Measurements from ENCODE around the gene DLK2.
"Not testable (repeated sequence)": the region's sequence is repeated elsewhere in the genome, so short reads cannot be mapped to it uniquely, and the experiment has no call there.

The DLK2 gene

DNA sequence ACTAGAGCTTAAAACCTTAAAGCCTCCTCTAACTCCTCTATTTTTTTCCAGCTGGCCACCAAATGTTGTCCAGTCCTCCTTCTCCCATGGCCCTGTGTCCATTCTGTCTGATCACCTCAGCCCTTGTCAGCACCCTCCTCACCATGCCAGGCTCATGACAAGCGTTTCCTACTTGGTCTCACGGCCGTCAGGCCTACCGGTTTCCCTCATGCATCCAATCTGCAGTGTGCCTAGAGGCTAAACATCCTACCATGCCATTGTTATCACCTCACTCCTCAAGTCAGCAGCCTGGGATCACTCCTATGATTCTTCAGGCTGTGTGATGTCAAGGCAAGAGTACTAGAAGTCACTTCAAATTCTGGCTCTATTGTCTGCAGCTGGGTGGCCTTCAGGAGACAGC is 12.4 kb upstream of the DLK2 start:
- TF ChIP-seq, protein P1, sequence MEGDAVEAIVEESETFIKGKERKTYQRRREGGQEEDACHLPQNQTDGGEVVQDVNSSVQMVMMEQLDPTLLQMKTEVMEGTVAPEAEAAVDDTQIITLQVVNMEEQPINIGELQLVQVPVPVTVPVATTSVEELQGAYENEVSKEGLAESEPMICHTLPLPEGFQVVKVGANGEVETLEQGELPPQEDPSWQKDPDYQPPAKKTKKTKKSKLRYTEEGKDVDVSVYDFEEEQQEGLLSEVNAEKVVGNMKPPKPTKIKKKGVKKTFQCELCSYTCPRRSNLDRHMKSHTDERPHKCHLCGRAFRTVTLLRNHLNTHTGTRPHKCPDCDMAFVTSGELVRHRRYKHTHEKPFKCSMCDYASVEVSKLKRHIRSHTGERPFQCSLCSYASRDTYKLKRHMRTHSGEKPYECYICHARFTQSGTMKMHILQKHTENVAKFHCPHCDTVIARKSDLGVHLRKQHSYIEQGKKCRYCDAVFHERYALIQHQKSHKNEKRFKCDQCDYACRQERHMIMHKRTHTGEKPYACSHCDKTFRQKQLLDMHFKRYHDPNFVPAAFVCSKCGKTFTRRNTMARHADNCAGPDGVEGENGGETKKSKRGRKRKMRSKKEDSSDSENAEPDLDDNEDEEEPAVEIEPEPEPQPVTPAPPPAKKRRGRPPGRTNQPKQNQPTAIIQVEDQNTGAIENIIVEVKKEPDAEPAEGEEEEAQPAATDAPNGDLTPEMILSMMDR (IDR thresholded peaks at IDR 0.05; ENCODE audit: control insufficient read depth, insufficient read depth, low read depth, low read length, missing control alignments), result no peak
- no peak overlapping the region for H3K4me3 ChIP-seq (ENCODE audit: control insufficient read depth, low read depth, low read length)
- no peak for DNase-seq (ENCODE audit: low read depth)

DNA sequence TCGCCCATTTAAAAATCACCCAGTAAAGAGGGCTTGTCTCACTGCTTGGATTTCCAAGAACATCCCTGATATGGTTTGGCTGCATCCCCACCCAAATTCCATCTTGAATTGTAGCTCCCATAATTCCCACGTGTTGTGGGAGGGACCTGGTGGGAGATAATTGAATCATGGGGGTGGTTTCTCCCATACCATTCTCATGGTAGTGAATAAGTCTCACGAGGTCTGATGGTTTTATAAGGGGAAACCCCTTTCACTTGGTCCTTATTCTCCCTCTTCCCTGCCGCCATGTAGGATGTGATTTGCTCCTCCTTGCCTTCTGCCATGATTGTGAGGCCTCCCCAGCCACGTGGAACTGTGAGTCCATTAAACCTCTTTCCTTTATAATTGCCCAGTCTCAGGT is 11.9 kb upstream of the DLK2 start:
- DNase-seq (ENCODE audit: low read depth); H3K4me3 ChIP-seq (ENCODE audit: control insufficient read depth, low read depth, low read length): not testable (repeated sequence)

DNA sequence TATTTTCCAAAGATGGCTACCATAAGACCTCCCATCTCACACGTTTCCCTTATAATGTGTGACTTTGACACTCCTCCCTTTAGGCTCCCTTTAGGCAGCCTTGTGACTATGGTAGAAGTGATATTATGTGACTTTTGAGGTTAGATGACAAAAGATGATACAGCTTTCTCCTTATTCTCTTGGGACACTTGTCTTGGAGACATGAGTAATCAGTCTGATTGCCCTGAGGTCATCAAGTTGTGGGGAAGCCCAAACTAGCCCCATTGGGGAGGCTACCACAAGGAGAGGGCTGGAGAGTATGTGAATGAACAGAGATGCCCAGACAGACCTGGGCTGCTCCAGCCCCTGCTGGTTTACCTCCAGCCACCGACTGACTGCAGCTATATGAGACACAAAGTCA is 10.6 kb upstream of the DLK2 start:
- H3K4me3 ChIP-seq (ENCODE audit: control insufficient read depth, low read depth, low read length), result no peak overlapping the region
- no peak for DNase-seq (ENCODE audit: low read depth)
- TF ChIP-seq, protein P1 (IDR thresholded peaks at IDR 0.05; ENCODE audit: control insufficient read depth, insufficient read depth, low read depth, low read length, missing control alignments), result no peak

DNA sequence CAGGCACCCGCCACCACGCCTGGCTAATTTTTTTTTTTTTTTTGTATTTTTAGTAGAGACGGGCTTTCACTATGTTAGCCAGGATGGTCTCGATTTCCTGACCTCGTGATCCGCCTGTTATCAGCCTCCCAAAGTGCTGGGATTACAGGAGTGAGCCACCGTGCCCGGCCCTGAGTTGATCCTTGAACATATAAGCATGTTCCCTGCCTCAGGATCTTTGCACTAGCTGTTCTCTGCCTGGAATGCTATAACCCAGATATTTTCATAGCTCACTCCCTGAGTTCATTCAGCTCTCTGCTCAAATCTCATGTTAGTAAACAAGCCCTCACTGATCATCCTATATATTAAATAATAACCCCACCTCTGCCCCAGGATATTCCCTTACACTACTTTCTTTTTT is 9.0 kb upstream of the DLK2 start:
- no peak overlapping the region for H3K4me3 ChIP-seq (ENCODE audit: control insufficient read depth, low read depth, low read length)
- TF ChIP-seq, protein P1 (IDR thresholded peaks at IDR 0.05; ENCODE audit: control insufficient read depth, insufficient read depth, low read depth, low read length, missing control alignments), result no peak
- no peak for DNase-seq (ENCODE audit: low read depth)

DNA sequence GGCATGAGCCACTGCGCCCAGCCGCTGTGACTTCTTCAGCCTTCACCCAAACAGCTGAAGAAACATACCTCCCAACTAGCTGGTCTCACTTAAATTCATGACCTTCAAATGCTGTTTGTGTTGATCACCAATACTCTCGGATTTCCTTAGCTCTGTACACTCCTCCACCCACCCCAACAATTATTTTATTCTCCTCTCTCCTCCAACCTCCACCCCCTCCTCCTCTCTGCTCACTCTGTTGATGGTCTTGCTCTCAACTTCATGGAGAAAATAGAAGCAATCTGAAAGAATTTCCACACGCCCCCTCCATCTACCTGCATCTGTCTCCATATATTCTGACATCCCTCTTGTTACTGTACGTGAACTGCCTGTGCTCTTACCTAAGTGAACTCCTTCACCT is 6.6 kb upstream of the DLK2 start:
- TF ChIP-seq, protein P1 (IDR thresholded peaks at IDR 0.05; ENCODE audit: control insufficient read depth, insufficient read depth, low read depth, low read length, missing control alignments), result no peak
- no peak for DNase-seq (ENCODE audit: low read depth)

DNA sequence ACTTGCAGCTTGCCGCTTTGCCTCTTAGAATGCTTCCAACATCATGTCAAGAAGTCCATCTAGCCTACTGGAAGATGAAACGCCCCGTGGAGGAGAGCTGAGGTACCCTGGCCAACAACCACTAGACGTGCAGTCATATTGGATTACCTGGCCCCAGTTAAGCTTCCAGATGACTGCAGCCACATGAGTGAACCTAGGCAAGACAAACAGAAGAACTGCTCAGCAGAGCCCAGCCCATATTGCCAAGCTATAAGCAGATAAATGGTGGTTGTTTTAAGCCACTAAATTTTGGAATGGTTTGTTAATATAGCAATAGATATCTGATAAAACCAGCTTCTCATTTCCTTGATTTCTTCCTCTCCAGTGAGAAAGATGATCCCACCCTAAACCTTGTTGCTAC is 4.7 kb upstream of the DLK2 start:
- no peak for DNase-seq (ENCODE audit: low read depth)
- TF ChIP-seq, protein P1 (IDR thresholded peaks at IDR 0.05; ENCODE audit: control insufficient read depth, insufficient read depth, low read depth, low read length, missing control alignments), result no peak
- H3K4me3 ChIP-seq (ENCODE audit: control insufficient read depth, low read depth, low read length), result no peak overlapping the region

More for the DNA sequence above, 6.6 kb upstream of the DLK2 start:
- H3K4me3 ChIP-seq (ENCODE audit: control insufficient read depth, low read depth, low read length), result no peak overlapping the region

DNA sequence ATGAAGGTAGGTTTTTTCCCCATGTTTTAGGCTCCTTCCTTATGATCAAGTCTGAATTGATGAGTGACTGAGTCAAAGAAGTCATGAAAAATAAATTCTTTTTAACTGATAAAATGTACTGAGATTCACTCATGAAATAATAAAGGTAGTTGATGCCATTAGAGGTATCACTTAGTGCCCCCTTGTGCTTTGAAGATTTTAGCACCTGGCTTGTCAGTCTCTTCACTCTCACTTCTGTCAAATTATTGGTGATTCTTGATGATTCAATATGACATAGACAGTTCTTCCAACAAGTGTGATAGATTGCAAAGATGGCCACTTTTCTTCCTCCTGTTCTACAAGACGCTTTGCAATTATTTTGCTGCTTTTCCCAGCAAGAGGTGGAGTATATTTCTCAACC is 4.2 kb upstream of the DLK2 start:
- TF ChIP-seq, protein P1 (IDR thresholded peaks at IDR 0.05; ENCODE audit: control insufficient read depth, insufficient read depth, low read depth, low read length, missing control alignments), result no peak

DNA sequence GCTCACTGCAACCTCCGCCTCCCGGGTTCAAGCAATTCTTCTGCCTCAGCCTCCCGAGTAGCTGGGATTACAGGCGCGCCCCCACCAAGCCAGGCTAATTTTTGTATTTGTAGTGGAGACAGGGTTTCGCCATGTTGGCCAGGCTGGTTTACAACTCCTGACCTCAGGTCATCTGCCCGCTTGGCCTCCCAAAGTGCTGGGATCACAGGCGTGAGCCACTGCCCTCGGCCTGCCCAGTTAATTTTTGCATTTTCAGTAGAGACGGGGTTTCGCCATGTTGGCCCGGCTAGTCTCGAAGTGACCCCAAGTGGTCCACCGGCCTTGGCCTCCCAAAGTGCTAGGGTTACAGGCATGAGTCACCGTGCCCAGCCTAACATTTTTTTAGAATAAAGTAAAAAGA is 2.8 kb upstream of the DLK2 start:
- H3K4me3 ChIP-seq (ENCODE audit: control insufficient read depth, low read depth, low read length); DNase-seq (ENCODE audit: low read depth): not testable (repeated sequence)

More for the DNA sequence above, 4.2 kb upstream of the DLK2 start:
- DNase-seq (ENCODE audit: low read depth), result no peak
- no peak overlapping the region for H3K4me3 ChIP-seq (ENCODE audit: control insufficient read depth, low read depth, low read length)
